D721Med (cell line): ENCODE data around the gene POLR3B.

Source experiments
- DNase-seq: peaks from one replicate; pipeline ENCODE4 v3.0.0; 2011; ENCODE audit warnings: low spot score; ENCODE audit not compliant: insufficient read length
- FAIRE-seq: peaks from 2 replicates; lab custom pipeline; 2011; peaks lifted over from hg19 to GRCh38; lab: Jason Lieb, UNC
- TF ChIP-seq, protein P1 (sequence below): IDR thresholded peaks from 2 replicates; pipeline ENCODE4 v1.5.1; 2012; ENCODE audit warnings: mild to moderate bottlenecking, control low read depth; ENCODE audit not compliant: insufficient read depth; ENCODE audit errors: missing control alignments

The POLR3B gene

DNA sequence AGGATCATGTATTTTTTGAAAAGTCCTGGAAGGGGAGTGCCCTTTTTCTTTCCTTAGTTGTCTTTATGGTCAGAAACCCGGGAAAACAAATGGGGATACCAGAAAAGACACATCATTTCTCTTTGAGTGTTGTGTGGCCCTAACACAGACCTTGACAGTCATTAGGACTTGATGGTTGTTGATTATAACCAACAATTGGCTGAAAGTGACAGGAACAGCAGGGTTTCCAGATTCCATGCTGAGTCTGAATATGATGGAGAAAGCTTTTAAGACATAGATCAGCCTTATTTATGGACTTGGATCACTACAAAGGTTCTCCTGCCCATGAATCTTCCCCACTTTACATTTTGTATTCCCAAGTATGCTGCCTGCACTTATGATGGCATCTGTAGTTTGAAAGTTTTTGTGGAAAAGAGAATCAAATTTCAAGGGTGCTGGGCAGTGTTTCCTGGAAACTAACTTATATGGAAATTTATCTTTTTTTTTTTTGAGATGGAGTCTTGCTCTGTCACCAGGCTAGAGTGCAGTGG, 30.4 kb downstream of the POLR3B start:
- FAIRE-seq (no peak), DNase-seq (no peak)
- TF ChIP-seq, protein P1, sequence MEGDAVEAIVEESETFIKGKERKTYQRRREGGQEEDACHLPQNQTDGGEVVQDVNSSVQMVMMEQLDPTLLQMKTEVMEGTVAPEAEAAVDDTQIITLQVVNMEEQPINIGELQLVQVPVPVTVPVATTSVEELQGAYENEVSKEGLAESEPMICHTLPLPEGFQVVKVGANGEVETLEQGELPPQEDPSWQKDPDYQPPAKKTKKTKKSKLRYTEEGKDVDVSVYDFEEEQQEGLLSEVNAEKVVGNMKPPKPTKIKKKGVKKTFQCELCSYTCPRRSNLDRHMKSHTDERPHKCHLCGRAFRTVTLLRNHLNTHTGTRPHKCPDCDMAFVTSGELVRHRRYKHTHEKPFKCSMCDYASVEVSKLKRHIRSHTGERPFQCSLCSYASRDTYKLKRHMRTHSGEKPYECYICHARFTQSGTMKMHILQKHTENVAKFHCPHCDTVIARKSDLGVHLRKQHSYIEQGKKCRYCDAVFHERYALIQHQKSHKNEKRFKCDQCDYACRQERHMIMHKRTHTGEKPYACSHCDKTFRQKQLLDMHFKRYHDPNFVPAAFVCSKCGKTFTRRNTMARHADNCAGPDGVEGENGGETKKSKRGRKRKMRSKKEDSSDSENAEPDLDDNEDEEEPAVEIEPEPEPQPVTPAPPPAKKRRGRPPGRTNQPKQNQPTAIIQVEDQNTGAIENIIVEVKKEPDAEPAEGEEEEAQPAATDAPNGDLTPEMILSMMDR, result no peak

DNA sequence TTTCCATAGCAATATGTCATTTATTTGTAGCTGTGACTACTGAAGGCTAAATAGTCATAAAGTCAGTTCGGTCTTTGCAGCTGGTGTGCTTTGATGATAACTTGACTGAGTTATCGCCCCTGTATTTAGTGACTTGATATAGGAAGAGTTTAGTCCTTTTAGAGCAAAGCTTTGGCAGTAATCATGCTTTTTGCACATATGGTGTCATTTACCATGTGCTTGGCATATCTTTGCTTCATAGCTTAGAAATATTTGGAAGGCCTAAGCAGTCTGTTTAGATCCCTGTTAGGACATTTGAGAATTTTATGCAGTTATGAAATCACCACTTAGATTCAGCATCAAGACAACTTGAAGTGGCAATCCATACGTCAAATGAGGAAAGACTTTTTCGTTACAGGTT, 31.6 kb downstream of the POLR3B start:
- TF ChIP-seq, protein P1, result no peak
- DNase-seq, result no peak
- no peak for FAIRE-seq

DNA sequence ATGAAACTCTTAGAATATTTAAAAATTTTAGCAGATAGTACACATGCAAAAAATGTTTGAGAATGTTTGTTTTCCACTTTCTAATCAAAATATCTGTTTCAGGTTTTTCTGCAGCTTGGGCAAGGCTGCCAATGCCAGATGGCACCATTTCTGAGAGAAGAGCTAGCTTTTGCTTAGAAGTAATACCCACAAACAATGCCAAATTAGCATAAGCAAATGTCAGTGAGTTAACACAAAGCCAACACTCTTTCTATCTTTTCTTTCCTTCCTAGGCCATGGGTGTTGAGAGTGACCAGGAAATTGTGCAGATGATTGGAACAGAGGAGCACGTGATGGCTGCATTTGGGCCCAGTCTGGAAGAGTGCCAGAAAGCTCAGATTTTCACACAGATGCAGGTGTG, 35.2 kb downstream of the POLR3B start:
- FAIRE-seq, result no peak
- DNase-seq, result no peak
- TF ChIP-seq, protein P1, result no peak

DNA sequence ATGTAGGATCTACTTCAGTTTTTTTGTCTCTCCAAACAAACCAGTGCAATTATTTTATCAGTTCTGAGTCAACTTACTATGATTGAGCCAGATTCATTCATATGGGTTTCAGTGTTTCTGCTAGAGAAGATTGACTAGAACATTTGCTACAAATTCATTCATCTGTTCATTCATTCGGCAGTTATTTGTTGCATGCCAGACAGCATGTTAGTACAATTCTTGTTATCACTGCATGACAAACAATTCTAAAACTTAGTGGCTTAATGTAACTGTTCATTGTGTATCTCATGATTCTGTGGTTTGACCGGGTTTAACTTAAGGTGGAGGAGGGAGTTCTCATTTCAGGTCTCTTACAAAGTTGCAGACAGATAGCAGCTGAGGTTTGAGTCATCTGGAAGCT, 52.3 kb downstream of the POLR3B start:
- TF ChIP-seq, protein P1, result no peak
- FAIRE-seq (no peak), DNase-seq (no peak)

DNA sequence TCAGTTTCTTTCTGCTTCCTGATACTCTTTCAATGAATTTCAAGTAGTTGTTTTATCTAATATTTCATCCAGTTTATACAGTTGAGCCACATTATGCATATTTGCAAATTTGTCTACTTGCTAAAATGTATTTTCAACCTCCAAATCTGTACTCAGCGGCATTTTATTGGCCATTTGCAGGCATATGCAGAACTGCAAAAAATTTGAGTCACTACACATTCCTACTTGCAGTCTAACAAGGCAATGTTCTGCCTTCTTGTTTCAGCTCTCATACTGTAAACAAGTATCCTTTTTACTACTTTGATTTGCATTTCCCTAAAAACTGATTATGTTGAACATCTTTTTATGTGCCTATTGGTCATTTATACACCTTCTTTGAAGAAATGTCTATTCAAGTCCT, 55.0 kb downstream of the POLR3B start:
- TF ChIP-seq, protein P1, result no peak
- no peak for FAIRE-seq
- no peak for DNase-seq

DNA sequence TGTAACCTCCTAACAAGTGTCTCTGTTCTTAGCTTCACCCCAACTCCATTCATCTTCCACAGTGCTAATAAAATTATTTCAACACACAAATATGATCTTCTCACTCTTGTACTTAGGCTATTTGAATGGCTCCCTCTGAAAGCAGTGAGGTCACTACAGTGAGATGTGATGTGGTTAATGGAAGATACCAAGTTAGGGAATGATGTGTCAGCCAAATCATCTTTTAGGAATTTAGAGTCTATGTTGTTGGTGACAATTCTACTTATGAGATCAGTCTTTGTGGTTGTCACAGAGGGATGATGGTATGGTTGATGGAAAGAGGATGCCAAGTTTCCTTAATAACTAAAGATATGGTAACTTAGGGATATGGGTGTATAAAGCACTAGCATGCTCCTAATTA, 57.6 kb downstream of the POLR3B start:
- FAIRE-seq, result no peak
- TF ChIP-seq, protein P1, result no peak
- no peak for DNase-seq

DNA sequence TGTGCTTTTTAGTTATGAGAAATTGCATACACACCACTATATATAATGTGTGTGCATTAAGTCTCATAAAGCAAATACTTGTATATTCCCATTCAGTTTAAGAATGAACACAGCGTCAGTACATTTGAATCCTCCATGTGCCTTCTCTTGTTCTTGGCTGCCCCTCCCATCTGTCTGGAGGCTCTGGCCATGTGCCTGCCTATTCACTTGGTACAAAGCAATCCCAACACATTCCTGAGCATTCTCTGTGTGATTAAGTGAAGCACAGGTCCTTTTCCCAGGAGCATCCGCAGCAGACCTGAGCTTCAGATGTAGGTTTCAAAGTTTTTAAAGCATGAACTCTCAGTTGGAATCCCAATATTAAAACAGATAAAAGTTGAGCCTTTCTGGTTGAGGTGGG, 58.7 kb downstream of the POLR3B start:
- FAIRE-seq (no peak), DNase-seq (no peak)
- TF ChIP-seq, protein P1, result no peak
